Measurements from ENCODE around the gene JAG1. TPM values are rescaled to one million over a fixed set of nuclear protein-coding genes. Genes with fewer than 3 reads are reported as not detected.

The JAG1 gene
- total and polyA plus RNA-seq, 2 donors (not counting 3 experiments of a cell fraction or from before 2014, with no cell fraction given), result 19.7 to 37.0 TPM

DNA sequence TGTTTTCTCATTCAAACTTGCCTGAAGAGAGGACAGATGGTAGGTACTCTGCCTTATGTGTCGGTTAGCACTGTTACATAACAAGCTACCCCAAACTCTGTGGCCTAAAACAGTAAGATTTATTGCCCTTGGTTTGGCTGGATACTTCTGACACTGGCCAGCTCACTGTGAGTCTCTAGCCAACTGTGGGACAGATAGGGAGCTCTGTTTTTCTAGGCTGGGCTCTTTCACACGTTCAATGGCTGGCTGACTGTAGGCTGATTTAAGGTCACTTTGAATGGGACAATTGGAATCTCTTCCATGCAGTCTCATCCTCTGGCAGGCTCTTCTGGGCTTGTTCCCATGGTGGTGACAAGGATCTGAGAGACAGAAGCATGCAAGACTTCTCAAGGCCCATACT, 39.4 kb upstream of the JAG1 start:
- intact Hi-C loops (cut with micrococcal nuclease) (no loop called here), dilution Hi-C loops (cut with MboI; ENCODE audit: extremely low pct_ligation_motif_present, low sequenced_read_pairs) (no loop called here)
- Histone ChIP-seq H3K27ac (ENCODE audit: insufficient read depth, low read depth, low read length) (no peak overlapping the region), H3K27me3 (ENCODE audit: control insufficient read depth in 2 of 2, insufficient read depth in 2 of 2, low read length in 2 of 2) (no peaks in the 10 kb centered on the region), H3K79me2 (ENCODE audit: control insufficient read depth, insufficient read depth, low read length) (no peaks in the 10 kb centered on the region), H4K20me1 (replicated peaks; ENCODE audit: control insufficient read depth, extremely low read depth, insufficient read depth, low read length) (no peaks in the 10 kb centered on the region), H2AFZ (ENCODE audit: low read depth, low read length) (no peak overlapping the region), H3K4me2 (ENCODE audit: insufficient read depth, low read length) (no peak overlapping the region), H3K9ac (replicated peaks; ENCODE audit: extremely low read depth, insufficient read depth, low read length) (no peak overlapping the region), H3K9me3 (replicated peaks; ENCODE audit: control insufficient read depth, insufficient read depth, low read length) (no peaks in the 10 kb centered on the region), H3K4me1 (ENCODE audit: control insufficient read depth, extremely low read depth, insufficient read depth, low read length) (peaks cover 22% of the 10 kb centered on the region), H3K4me3 (replicated peaks in 1 of 3; ENCODE audit: insufficient read depth in 1 of 3, low read depth in 1 of 3, low read length in 3 of 3) (no peak overlapping the region), H3K9me1 (replicated peaks; ENCODE audit: control insufficient read depth, extremely low read depth, insufficient read depth, low read length) (no peaks in the 10 kb centered on the region), H3K36me3 (ENCODE audit: control insufficient read depth in 2 of 2, extremely low read depth in 1 of 2, insufficient read depth in 2 of 2, low read length in 2 of 2) (no peaks in the 10 kb centered on the region)
- ChIA-PET POLR2A (no interaction called here), CTCF (interaction anchor here (2.1 kb wide), 1 partner anchor 492 kb away, joined by 6 read pairs; no protein-coding TSS in a partner anchor)
- FAIRE-seq, result no peak
- TF ChIP-seq GATA2 (IDR thresholded peaks at IDR 0.05; ENCODE audit: insufficient read depth, insufficient read length, low read depth, low read length) (no peak), JUN (IDR thresholded peaks at IDR 0.05; ENCODE audit: borderline replicate concordance, insufficient read depth, insufficient read length, low read depth) (no peak), POLR2AphosphoS5 (IDR thresholded peaks at IDR 0.05; ENCODE audit: insufficient read depth, low read depth, low read length) (no peak), FOS (IDR thresholded peaks at IDR 0.05; ENCODE audit: borderline replicate concordance, insufficient read depth, low read length) (no peak), MYC (IDR thresholded peaks at IDR 0.05; ENCODE audit: low read depth, low read length) (no peak), EZH2 (IDR thresholded peaks at IDR 0.05; ENCODE audit: borderline replicate concordance, low read depth, low read length, severe bottlenecking) (no peak), POLR2A (IDR thresholded peaks at IDR 0.05; ENCODE audit: low read depth, low read length) (no peak)
- TF ChIP-seq, protein P1, sequence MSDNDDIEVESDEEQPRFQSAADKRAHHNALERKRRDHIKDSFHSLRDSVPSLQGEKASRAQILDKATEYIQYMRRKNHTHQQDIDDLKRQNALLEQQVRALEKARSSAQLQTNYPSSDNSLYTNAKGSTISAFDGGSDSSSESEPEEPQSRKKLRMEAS (IDR thresholded peaks at IDR 0.05; ENCODE audit: insufficient read depth, insufficient read length), result no peak
- TF ChIP-seq, protein P2, sequence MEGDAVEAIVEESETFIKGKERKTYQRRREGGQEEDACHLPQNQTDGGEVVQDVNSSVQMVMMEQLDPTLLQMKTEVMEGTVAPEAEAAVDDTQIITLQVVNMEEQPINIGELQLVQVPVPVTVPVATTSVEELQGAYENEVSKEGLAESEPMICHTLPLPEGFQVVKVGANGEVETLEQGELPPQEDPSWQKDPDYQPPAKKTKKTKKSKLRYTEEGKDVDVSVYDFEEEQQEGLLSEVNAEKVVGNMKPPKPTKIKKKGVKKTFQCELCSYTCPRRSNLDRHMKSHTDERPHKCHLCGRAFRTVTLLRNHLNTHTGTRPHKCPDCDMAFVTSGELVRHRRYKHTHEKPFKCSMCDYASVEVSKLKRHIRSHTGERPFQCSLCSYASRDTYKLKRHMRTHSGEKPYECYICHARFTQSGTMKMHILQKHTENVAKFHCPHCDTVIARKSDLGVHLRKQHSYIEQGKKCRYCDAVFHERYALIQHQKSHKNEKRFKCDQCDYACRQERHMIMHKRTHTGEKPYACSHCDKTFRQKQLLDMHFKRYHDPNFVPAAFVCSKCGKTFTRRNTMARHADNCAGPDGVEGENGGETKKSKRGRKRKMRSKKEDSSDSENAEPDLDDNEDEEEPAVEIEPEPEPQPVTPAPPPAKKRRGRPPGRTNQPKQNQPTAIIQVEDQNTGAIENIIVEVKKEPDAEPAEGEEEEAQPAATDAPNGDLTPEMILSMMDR (IDR thresholded peaks at IDR 0.05; ENCODE audit: extremely low read depth in 1 of 2, insufficient read depth in 1 of 2, low read depth in 1 of 2, low read length in 2 of 2), result no peak
- BruUV-seq (replicated peaks), result no TSS peak
- DNase-seq (ENCODE audit: low read depth, low spot score), result no peak

Data from endothelial cell of umbilical vein (primary cell).